ENCODE results near the gene FGF14.

Gene FGF14

GRCh38 chr13:101767131-101767530 lies 634.7 kb downstream of the FGF14 start:
- Histone ChIP-seq H3K27ac (ENCODE audit: low read depth, low read length) (no peak overlapping the region), H3F3A (ENCODE audit: insufficient read depth) (no peaks in the 10 kb centered on the region), H3K9me3 (ENCODE audit: insufficient read depth, low read length) (no peaks in the 10 kb centered on the region), H3K79me2 (ENCODE audit: insufficient read depth, low read length) (no peaks in the 10 kb centered on the region), H3K36me3 (ENCODE audit: low read length) (no peaks in the 10 kb centered on the region), H3K27me3 (ENCODE audit: low read length) (no peaks in the 10 kb centered on the region), H3K4me2 (ENCODE audit: low read depth, low read length, poor library complexity, severe bottlenecking) (no peak overlapping the region), H3K9ac (ENCODE audit: low read length) (no peak overlapping the region), H3K9me2 (replicated peaks; ENCODE audit: insufficient read depth, low read length) (no peaks in the 10 kb centered on the region), H2AFZ (ENCODE audit: low read depth, low read length, severe bottlenecking) (no peak overlapping the region), H3K4me3 (ENCODE audit: insufficient read depth, low read length, poor library complexity, severe bottlenecking) (no peak overlapping the region), H4K20me1 (ENCODE audit: low read depth, low read length) (no peaks in the 10 kb centered on the region)
- TF ChIP-seq, protein P1, sequence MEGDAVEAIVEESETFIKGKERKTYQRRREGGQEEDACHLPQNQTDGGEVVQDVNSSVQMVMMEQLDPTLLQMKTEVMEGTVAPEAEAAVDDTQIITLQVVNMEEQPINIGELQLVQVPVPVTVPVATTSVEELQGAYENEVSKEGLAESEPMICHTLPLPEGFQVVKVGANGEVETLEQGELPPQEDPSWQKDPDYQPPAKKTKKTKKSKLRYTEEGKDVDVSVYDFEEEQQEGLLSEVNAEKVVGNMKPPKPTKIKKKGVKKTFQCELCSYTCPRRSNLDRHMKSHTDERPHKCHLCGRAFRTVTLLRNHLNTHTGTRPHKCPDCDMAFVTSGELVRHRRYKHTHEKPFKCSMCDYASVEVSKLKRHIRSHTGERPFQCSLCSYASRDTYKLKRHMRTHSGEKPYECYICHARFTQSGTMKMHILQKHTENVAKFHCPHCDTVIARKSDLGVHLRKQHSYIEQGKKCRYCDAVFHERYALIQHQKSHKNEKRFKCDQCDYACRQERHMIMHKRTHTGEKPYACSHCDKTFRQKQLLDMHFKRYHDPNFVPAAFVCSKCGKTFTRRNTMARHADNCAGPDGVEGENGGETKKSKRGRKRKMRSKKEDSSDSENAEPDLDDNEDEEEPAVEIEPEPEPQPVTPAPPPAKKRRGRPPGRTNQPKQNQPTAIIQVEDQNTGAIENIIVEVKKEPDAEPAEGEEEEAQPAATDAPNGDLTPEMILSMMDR (IDR thresholded peaks at IDR 0.05; ENCODE audit: insufficient read depth, low read length, poor library complexity, severe bottlenecking), result no peak
- TF ChIP-seq EZH2phosphoT487 (conservative IDR thresholded peaks at IDR 0.05; ENCODE audit: low read length), result no peak

- no peak overlapping the region for H3K9ac ChIP-seq (ENCODE audit: low read length)
- H3K9me3 ChIP-seq (ENCODE audit: insufficient read depth, low read length), result no peaks in the 10 kb centered on the region
- H3K4me2 ChIP-seq (ENCODE audit: low read depth, low read length, poor library complexity, severe bottlenecking), result no peak overlapping the region
- no peaks in the 10 kb centered on the region for H3K36me3 ChIP-seq (ENCODE audit: low read length)
- H4K20me1 ChIP-seq (ENCODE audit: low read depth, low read length), result no peaks in the 10 kb centered on the region
- H3K9me2 ChIP-seq (replicated peaks; ENCODE audit: insufficient read depth, low read length), result no peaks in the 10 kb centered on the region
- no peak for TF ChIP-seq EZH2phosphoT487 (conservative IDR thresholded peaks at IDR 0.05; ENCODE audit: low read length)
- TF ChIP-seq, protein P1 (IDR thresholded peaks at IDR 0.05; ENCODE audit: insufficient read depth, low read length, poor library complexity, severe bottlenecking), result no peak
- no peaks in the 10 kb centered on the region for H3F3A ChIP-seq (ENCODE audit: insufficient read depth)
- no peak overlapping the region for H2AFZ ChIP-seq (ENCODE audit: low read depth, low read length, severe bottlenecking)
- H3K4me3 ChIP-seq (ENCODE audit: insufficient read depth, low read length, poor library complexity, severe bottlenecking), result no peak overlapping the region
- no peaks in the 10 kb centered on the region for H3K27me3 ChIP-seq (ENCODE audit: low read length)
- H3K79me2 ChIP-seq (ENCODE audit: insufficient read depth, low read length), result no peaks in the 10 kb centered on the region
- no peak overlapping the region for H3K27ac ChIP-seq (ENCODE audit: low read depth, low read length)
These were observed 638.7 kb downstream of the FGF14 start for GRCh38 chr13:101763191-101763590.

GRCh38 chr13:101757446-101758039 lies 644.3 kb downstream of the FGF14 start:
- Histone ChIP-seq H3K27me3 (ENCODE audit: low read length) (no peaks in the 10 kb centered on the region), H3K4me2 (ENCODE audit: low read depth, low read length, poor library complexity, severe bottlenecking) (no peak overlapping the region), H4K20me1 (ENCODE audit: low read depth, low read length) (no peaks in the 10 kb centered on the region), H3K36me3 (ENCODE audit: low read length) (no peaks in the 10 kb centered on the region), H3K27ac (ENCODE audit: low read depth, low read length) (no peak overlapping the region), H3K79me2 (ENCODE audit: insufficient read depth, low read length) (no peaks in the 10 kb centered on the region), H3K9ac (ENCODE audit: low read length) (no peak overlapping the region), H3F3A (ENCODE audit: insufficient read depth) (no peaks in the 10 kb centered on the region), H3K9me2 (replicated peaks; ENCODE audit: insufficient read depth, low read length) (no peaks in the 10 kb centered on the region), H3K9me3 (ENCODE audit: insufficient read depth, low read length) (no peaks in the 10 kb centered on the region), H2AFZ (ENCODE audit: low read depth, low read length, severe bottlenecking) (no peak overlapping the region), H3K4me3 (ENCODE audit: insufficient read depth, low read length, poor library complexity, severe bottlenecking) (no peak overlapping the region)
- TF ChIP-seq, protein P1 (IDR thresholded peaks at IDR 0.05; ENCODE audit: insufficient read depth, low read length, poor library complexity, severe bottlenecking), result no peak
- TF ChIP-seq EZH2phosphoT487 (conservative IDR thresholded peaks at IDR 0.05; ENCODE audit: low read length), result no peak
